Liver (tissue), 3 donors: ENCODE data around the gene CFAP65.

Experiments
- CTCF ChIP-seq: fragments of 150-350 bp; IDR thresholded peaks from 2 replicates; pipeline ENCODE4 v1.5.1; 2017; ENCODE audit warnings: improper control_type of control experiment, low read depth, low read length; ENCODE audit not compliant: missing input control
- MAX ChIP-seq: IDR thresholded peaks from 2 replicates; pipeline ENCODE4 v1.6.1; 2016; ENCODE audit warnings: antibody characterized with exemption
- TAF1 ChIP-seq: conservative IDR thresholded peaks from 2 replicates; pipeline ENCODE4 v1.6.1; 2016; ENCODE audit warnings: antibody characterized with exemption, mild to moderate bottlenecking
- donor health status: healthy.
- donor health status: healthy.

- TF ChIP-seq CTCF: no peak
- TF ChIP-seq MAX: no peak
- TF ChIP-seq TAF1: no peak
These were observed 2.7 kb downstream of the CFAP65 start for GRCh38 chr2:219038600-219038999.
